CD4-positive, alpha-beta memory T cell (primary cell): ENCODE measurements around the gene AP4S1. TPM values are rescaled to one million over a fixed set of nuclear protein-coding genes. Genes with fewer than 3 reads are reported as not detected.
"Not testable (repeated sequence)": the region's sequence is repeated elsewhere in the genome, so short reads cannot be mapped to it uniquely, and the experiment has no call there.

Experiments used
- CTCF ChIA-PET: fragments of 350-600 bp; sonication (Branson Sonifier 250); formaldehyde crosslinking; loops from one replicate; lab custom pipeline; 2021; ENCODE audit warnings: inconsistent platforms; ENCODE audit not compliant: partially characterized antibody; lab: Charles Lee
- POLR2A ChIA-PET: fragments of 350-600 bp; sonication (Branson Sonifier 250); formaldehyde crosslinking; loops from one replicate; lab custom pipeline; 2021; ENCODE audit not compliant: partially characterized antibody; lab: Charles Lee
- DNase-seq, 5 donors: peaks; one replicate each; pipeline versions ENCODE4 v3.0.0 to v3.0.0-alpha.2; 2020 to 2022; ENCODE audit warnings: mixed read lengths in 1 of 5
- H3K27ac ChIP-seq: one replicate; pipeline ENCODE4 v1.7.0; 2013; ENCODE audit warnings: low read depth, low read length
- H3K27me3 ChIP-seq: 2 replicates; pipeline ENCODE4 v1.7.0; 2013; ENCODE audit warnings: mild to moderate bottlenecking, low read length, moderate library complexity; ENCODE audit not compliant: insufficient read depth
- H3K36me3 ChIP-seq: 2 replicates; pipeline ENCODE4 v1.7.0; 2013; ENCODE audit warnings: mild to moderate bottlenecking, low read length, moderate library complexity; ENCODE audit not compliant: insufficient read depth
- H3K4me1 ChIP-seq: 2 replicates; pipeline ENCODE4 v1.7.0; 2013; ENCODE audit warnings: mild to moderate bottlenecking, low read length, moderate library complexity; ENCODE audit not compliant: insufficient read depth
- H3K4me3 ChIP-seq, 2 donors: one replicate each; pipeline ENCODE4 v1.7.0; 2013; ENCODE audit warnings: low read length in 2 of 2, mild to moderate bottlenecking in 1 of 2
- H3K9me3 ChIP-seq, 2 donors: one replicate each; pipeline ENCODE4 v1.7.0; 2013; ENCODE audit warnings: low read length in 2 of 2, control low read depth in 1 of 2; ENCODE audit not compliant: control insufficient read depth in 1 of 2
- H3K27ac Mint-ChIP-seq, 7 donors: one replicate each; pipeline ENCODE4 v1.8.0; 2020 to 2021; ENCODE audit warnings: mixed read lengths in 7 of 7, mild to moderate bottlenecking in 6 of 7, inconsistent platforms in 3 of 7, moderate library complexity in 3 of 7
- H3K27me3 Mint-ChIP-seq, 2 donors: one replicate each; pipeline ENCODE4 v1.8.0; 2020 to 2021; ENCODE audit warnings: mixed read lengths in 2 of 2
- H3K36me3 Mint-ChIP-seq, 2 donors: one replicate each; pipeline ENCODE4 v1.8.0; 2020 to 2021; ENCODE audit warnings: mixed read lengths in 2 of 2, inconsistent platforms in 1 of 2, mild to moderate bottlenecking in 1 of 2
- H3K4me1 Mint-ChIP-seq, 4 donors: one replicate each; pipeline ENCODE4 v1.8.0; 2020 to 2021; ENCODE audit warnings: mixed read lengths in 4 of 4, mild to moderate bottlenecking in 1 of 4
- H3K4me3 Mint-ChIP-seq, 8 donors: one replicate each; pipeline ENCODE4 v1.8.0; 2020 to 2021; ENCODE audit warnings: mixed read lengths in 8 of 8, mild to moderate bottlenecking in 7 of 8, moderate library complexity in 6 of 8, inconsistent platforms in 3 of 8
- H3K9me3 Mint-ChIP-seq, 8 donors: one replicate each; pipeline ENCODE4 v1.8.0; 2020 to 2021; ENCODE audit warnings: mixed read lengths in 8 of 8, mild to moderate bottlenecking in 5 of 8, inconsistent platforms in 3 of 8, moderate library complexity in 1 of 8
- intact Hi-C: fragments of 100-400 bp; cut with micrococcal nuclease; formaldehyde crosslinking; loops from one replicate; pipeline ENCODE4 v1.15.1; 2023
- polyA plus RNA-seq, 2 donors: library from polyadenylated mRNA; unstranded; fragments of 300-500 nt; fragmentation: Illumina TruSeq; gene quantifications; one replicate each; pipeline ENCODE4 v1.2.3, GENCODE V29; 2021
- total RNA-seq, 2 experiments: library from RNA; stranded (reverse); gene quantifications; one replicate each; pipeline ENCODE4 v1.2.3, GENCODE V29; 2021

AP4S1 gene
- total and polyA plus RNA-seq, 4 experiments from 2014 or later, result 4.8 to 22.6 (median 11.4) TPM

- intact Hi-C loops, result no loop called here
- Histone ChIP-seq H3K4me3 (no peak overlapping the region), H3K4me1 (no peaks in the 10 kb centered on the region), H3K27ac (no peak overlapping the region), H3K9me3 (no peaks in the 10 kb centered on the region), H3K36me3 (no peaks in the 10 kb centered on the region), H3K27me3 (no peaks in the 10 kb centered on the region)
- Mint-ChIP-seq H3K27ac (peak overlapping the region in 1 of 7 donors; percentile 47), H3K4me1 (peaks cover 0 to 1% (median 0%) of the 10 kb centered on the region in 4 donors), H3K4me3 (no peak overlapping the region), H3K9me3 (no peaks in the 10 kb centered on the region), H3K27me3 (no peaks in the 10 kb centered on the region), H3K36me3 (peaks cover 0 to 4% of the 10 kb centered on the region in 2 donors)
- no peak for DNase-seq
- POLR2A ChIA-PET, result interaction anchor here (0.5 kb wide), 1 partner anchor 100 kb away, joined by 4 read pairs; no protein-coding TSS in a partner anchor
- CTCF ChIA-PET, result interaction anchor here (2.0 kb wide), 1 partner anchor 11 kb away, joined by 4 read pairs; no protein-coding TSS in a partner anchor
Measured at GRCh38 chr14:31092160-31092708, 66.8 kb downstream of the AP4S1 start.

- Mint-ChIP-seq H3K36me3 (peaks cover 6 to 16% of the 10 kb centered on the region in 2 donors), H3K27ac (peak overlapping the region in 1 of 7 donors; percentile 22)
- H3K36me3 ChIP-seq, intact Hi-C loops, H3K27me3 Mint-ChIP-seq, H3K9me3 ChIP-seq, H3K27ac ChIP-seq, H3K4me1 Mint-ChIP-seq, H3K4me3 Mint-ChIP-seq, DNase-seq, H3K4me3 ChIP-seq, POLR2A ChIA-PET, H3K9me3 Mint-ChIP-seq, H3K27me3 ChIP-seq, H3K4me1 ChIP-seq: not testable (repeated sequence)
- CTCF ChIA-PET, result interaction anchor here (0.6 to 2.0 kb wide), 2 partner anchors 9 to 13 kb away, joined by 3 to 4 read pairs; no protein-coding TSS in a partner anchor
Measured at GRCh38 chr14:31093884-31094839, 68.7 kb downstream of the AP4S1 start.

GRCh38 chr14:31095817-31096216 lies 70.4 kb downstream of the AP4S1 start:
- POLR2A ChIA-PET, intact Hi-C loops: not testable (repeated sequence)

GRCh38 chr14:31096255-31096654 lies 70.8 kb downstream of the AP4S1 start:
- no peak overlapping the region for H3K4me3 Mint-ChIP-seq
- CTCF ChIA-PET, result interaction anchor here (1.5 kb wide), 1 partner anchor 113 kb away, joined by 3 read pairs; no protein-coding TSS in a partner anchor
- H3K27ac Mint-ChIP-seq, result peak overlapping the region in 2 of 7 donors; percentile 16 to 27

More at GRCh38 chr14:31095817-31096216, 70.4 kb downstream of the AP4S1 start:
- not testable (repeated sequence) for H3K4me1 Mint-ChIP-seq, DNase-seq, H3K4me3 Mint-ChIP-seq, H3K4me3 ChIP-seq, H3K27me3 ChIP-seq, H3K9me3 ChIP-seq, H3K27ac ChIP-seq, H3K27me3 Mint-ChIP-seq, H3K4me1 ChIP-seq, H3K9me3 Mint-ChIP-seq
- Mint-ChIP-seq H3K36me3 (peaks cover 12 to 31% of the 10 kb centered on the region in 2 donors), H3K27ac (peak overlapping the region in 2 of 7 donors; percentile 16 to 27)
- H3K36me3 ChIP-seq, result peaks cover 10% of the 10 kb centered on the region
- CTCF ChIA-PET, result interaction anchor here (0.7 kb wide), 1 partner anchor 532 kb away, joined by 4 read pairs; no protein-coding TSS in a partner anchor

GRCh38 chr14:31097081-31097480 lies 71.6 kb downstream of the AP4S1 start:
- Histone ChIP-seq H3K9me3 (no peaks in the 10 kb centered on the region), H3K4me3 (no peak overlapping the region), H3K27me3 (no peaks in the 10 kb centered on the region), H3K36me3 (peaks cover 17% of the 10 kb centered on the region), H3K27ac (no peak overlapping the region), H3K4me1 (no peaks in the 10 kb centered on the region)
- H3K4me1 Mint-ChIP-seq, result peaks cover 0 to 1% (median 0%) of the 10 kb centered on the region in 4 donors
- CTCF ChIA-PET, result interaction anchor here (1.0 to 1.5 kb wide), 2 partner anchors 10 to 114 kb away, joined by 3 read pairs; no protein-coding TSS in a partner anchor
- intact Hi-C loops, result no loop called here
- peaks cover 25 to 44% of the 10 kb centered on the region in 2 donors for H3K36me3 Mint-ChIP-seq
- no peak overlapping the region for H3K4me3 Mint-ChIP-seq
- POLR2A ChIA-PET, result no interaction called here
- no peak for DNase-seq
- H3K27me3 Mint-ChIP-seq, result no peaks in the 10 kb centered on the region
- H3K27ac Mint-ChIP-seq, result peak overlapping the region in 2 of 7 donors; percentile 9 to 77
- no peaks in the 10 kb centered on the region for H3K9me3 Mint-ChIP-seq

More at GRCh38 chr14:31096255-31096654, 70.8 kb downstream of the AP4S1 start:
- Mint-ChIP-seq H3K36me3 (peaks cover 16 to 36% of the 10 kb centered on the region in 2 donors), H3K27me3 (no peaks in the 10 kb centered on the region), H3K4me1 (peaks cover 0 to 1% (median 0%) of the 10 kb centered on the region in 4 donors), H3K9me3 (no peaks in the 10 kb centered on the region)
- Histone ChIP-seq H3K4me1 (no peaks in the 10 kb centered on the region), H3K36me3 (peaks cover 15% of the 10 kb centered on the region), H3K27ac (no peak overlapping the region), H3K4me3 (no peak overlapping the region), H3K9me3 (no peaks in the 10 kb centered on the region), H3K27me3 (no peaks in the 10 kb centered on the region)
- intact Hi-C loops, result no loop called here
- DNase-seq, result no peak
- POLR2A ChIA-PET, result no interaction called here

DNA sequence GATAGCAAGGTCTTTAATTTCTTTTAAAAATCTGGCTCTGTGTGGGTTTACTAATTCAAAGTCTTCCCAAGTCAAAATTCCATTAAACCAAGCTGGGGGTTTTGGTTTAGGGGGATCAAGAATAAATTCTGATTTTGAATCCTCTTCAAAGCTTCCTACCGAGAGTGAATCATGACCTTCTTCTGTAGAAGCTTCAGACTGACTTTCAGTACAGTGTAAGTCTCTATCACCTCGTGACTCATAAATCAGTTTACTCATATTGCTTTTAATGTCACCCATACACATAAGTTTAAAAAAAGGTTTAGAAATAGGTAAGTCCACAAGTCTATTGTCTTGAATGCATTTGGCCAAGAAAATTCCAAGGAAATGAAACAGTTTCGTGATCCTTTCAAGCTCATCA lies 81.3 kb downstream of the AP4S1 start:
- POLR2A ChIA-PET, result interaction anchor here (0.7 to 2.8 kb wide), 4 partner anchors 17 to 167 kb away, joined by 3 to 8 read pairs (median 6); partner anchors contain the start of gene HECTD1
- Histone ChIP-seq H3K27me3 (no peaks in the 10 kb centered on the region), H3K4me3 (no peak overlapping the region), H3K4me1 (no peaks in the 10 kb centered on the region), H3K9me3 (no peaks in the 10 kb centered on the region), H3K27ac (no peak overlapping the region), H3K36me3 (peaks cover 64% of the 10 kb centered on the region)
- DNase-seq, result no peak
- H3K9me3 Mint-ChIP-seq, result no peaks in the 10 kb centered on the region
- no peak overlapping the region for H3K4me3 Mint-ChIP-seq
- H3K27me3 Mint-ChIP-seq, result no peaks in the 10 kb centered on the region
- H3K4me1 Mint-ChIP-seq, result no peaks in the 10 kb centered on the region
- peaks cover 48 to 73% of the 10 kb centered on the region in 2 donors for H3K36me3 Mint-ChIP-seq
- CTCF ChIA-PET, result interaction anchor here (1.6 kb wide), 1 partner anchor 9 kb away, joined by 3 read pairs; no protein-coding TSS in a partner anchor
- intact Hi-C loops, result no loop called here
- H3K27ac Mint-ChIP-seq, result peak overlapping the region in 1 of 7 donors; percentile 46
